SK-N-SH (cell line): ENCODE data around the gene ABCG4. TPM values are rescaled to one million over a fixed set of nuclear protein-coding genes. Genes with fewer than 3 reads are reported as not detected.
A peak's percentile ranks its signal among the peaks of the same experiment; 100 is the strongest.

Experiments used
- CTCF ChIA-PET: fragments of 300-600, 350-600 bp; formaldehyde crosslinking; extraction: SDS; loops from one replicate; lab custom pipeline; 2021; lab: Yijun Ruan, JAX
- POLR2A ChIA-PET: fragments of 350-600 bp; sonication (Branson Sonifier 250); formaldehyde crosslinking; extraction: SDS; loops from one replicate; lab custom pipeline; 2020; ENCODE audit warnings: antibody characterized with exemption, inconsistent platforms; lab: Yijun Ruan, JAX
- DNase-seq: peaks from one replicate; pipeline ENCODE4 v3.0.0; 2012
- H2AFZ ChIP-seq: fragments of 200-600 bp; sonication (generic); 2 replicates; pipeline ENCODE4 v1.8.1; 2016; ENCODE audit warnings: antibody characterized with exemption, mild to moderate bottlenecking, low read depth
- H3F3A ChIP-seq: fragments of 200-600 bp; sonication (generic); replicated peaks from 2 replicates; pipeline ENCODE3; 2016; ENCODE audit warnings: antibody characterized with exemption, mild to moderate bottlenecking; ENCODE audit not compliant: insufficient read depth
- H3K27ac ChIP-seq, 2 experiments: fragments of 200-500 bp in 1 of 2; fragments of 200-600 bp in 1 of 2; sonication (Bioruptor generic) in 1 of 2; sonication (generic), shearing (Covaris generic) in 1 of 2; 2 replicates each; pipeline versions ENCODE4 v1.5.1 to v1.6.1; 2014 to 2016; ENCODE audit warnings: low read depth in 2 of 2, inconsistent platforms in 1 of 2, low read length in 1 of 2, mild to moderate bottlenecking in 1 of 2, mixed read lengths in 1 of 2
- H3K27me3 ChIP-seq: fragments of 200-600 bp; sonication (generic), shearing (Covaris generic); 2 replicates; pipeline ENCODE4 v1.6.1; 2016; ENCODE audit warnings: mixed run types; ENCODE audit not compliant: insufficient read depth
- H3K36me3 ChIP-seq, 2 experiments: fragments of 200-500 bp in 1 of 2; fragments of 200-600 bp in 1 of 2; sonication (Bioruptor generic) in 1 of 2; sonication (generic) in 1 of 2; replicated peaks in 1 of 2; 2 replicates each; pipeline versions ENCODE3 to v1.5.1; 2014 to 2016; ENCODE audit warnings: low read length in 1 of 2, mild to moderate bottlenecking in 1 of 2; ENCODE audit not compliant: insufficient read depth in 2 of 2, control insufficient read depth in 1 of 2
- H3K4me1 ChIP-seq, 2 experiments: fragments of 200-500 bp in 1 of 2; fragments of 200-600 bp in 1 of 2; sonication (Bioruptor generic) in 1 of 2; sonication (generic), shearing (Covaris generic) in 1 of 2; 2 replicates each; pipeline versions ENCODE4 v1.5.1 to v1.6.1; 2014 to 2016; ENCODE audit warnings: low read depth in 1 of 2, low read length in 1 of 2, mixed run types in 1 of 2; ENCODE audit not compliant: insufficient read depth in 2 of 2, control insufficient read depth in 1 of 2
- H3K4me2 ChIP-seq: fragments of 200-600 bp; sonication (generic), shearing (Covaris generic); 2 replicates; pipeline ENCODE4 v1.6.1; 2017; ENCODE audit warnings: mixed run types
- H3K4me3 ChIP-seq, 2 experiments: fragments of 200-500 bp in 1 of 2; fragments of 200-600 bp in 1 of 2; sonication (Bioruptor generic) in 1 of 2; sonication (generic), shearing (Covaris generic) in 1 of 2; 2 replicates each; pipeline versions ENCODE4 v1.5.1 to v1.8.1; 2014 to 2016; ENCODE audit warnings: low read depth in 2 of 2, inconsistent platforms in 1 of 2, low read length in 1 of 2, mild to moderate bottlenecking in 1 of 2, mixed read lengths in 1 of 2, moderate library complexity in 1 of 2
- H3K79me2 ChIP-seq: fragments of 200-600 bp; sonication (generic); 2 replicates; pipeline ENCODE4 v1.8.1; 2017; ENCODE audit warnings: mild to moderate bottlenecking; ENCODE audit not compliant: insufficient read depth
- H3K9ac ChIP-seq: fragments of 200-600 bp; sonication (generic); 2 replicates; pipeline ENCODE4 v1.6.1; 2017; ENCODE audit warnings: mixed run types
- H3K9me2 ChIP-seq: fragments of 200-600 bp; sonication (generic); 2 replicates; pipeline ENCODE4 v1.6.1; 2017; ENCODE audit warnings: mixed run types
- H3K9me3 ChIP-seq: fragments of 200-600 bp; sonication (generic); 2 replicates; pipeline ENCODE4 v1.6.1; 2017; ENCODE audit warnings: mixed run types, mild to moderate bottlenecking, moderate library complexity
- H4K20me1 ChIP-seq: fragments of 200-600 bp; sonication (generic); 2 replicates; pipeline ENCODE4 v1.6.1; 2017; ENCODE audit warnings: mild to moderate bottlenecking, mixed run types; ENCODE audit not compliant: insufficient read depth
- ELF1 ChIP-seq: IDR thresholded peaks from 2 replicates; pipeline ENCODE4 v1.4.0; 2012
- GABPA ChIP-seq: IDR thresholded peaks from 2 replicates; pipeline ENCODE4 v1.4.0; 2012; ENCODE audit warnings: low read depth, mild to moderate bottlenecking
- GATA2 ChIP-seq: sonication (generic); formaldehyde crosslinking; IDR thresholded peaks from 2 replicates; pipeline ENCODE4 v1.5.0; 2020; ENCODE audit warnings: mild to moderate bottlenecking, missing genetic modification reagents
- NRF1 ChIP-seq: IDR thresholded peaks from 2 replicates; pipeline ENCODE4 v1.6.1; 2012; ENCODE audit warnings: low read depth, mild to moderate bottlenecking, low read length
- RAD21 ChIP-seq: IDR thresholded peaks from 2 replicates; pipeline ENCODE4 v1.6.1; 2012; ENCODE audit warnings: mild to moderate bottlenecking, low read length
- RFX5 ChIP-seq: IDR thresholded peaks from 2 replicates; pipeline ENCODE4 v1.6.1; 2012; ENCODE audit warnings: mild to moderate bottlenecking, improper control_type of control experiment, low read length
- RXRA ChIP-seq: IDR thresholded peaks from 2 replicates; pipeline ENCODE4 v1.4.0; 2012; ENCODE audit warnings: low read depth, mild to moderate bottlenecking, borderline replicate concordance
- TAF1 ChIP-seq: IDR thresholded peaks from 2 replicates; pipeline ENCODE4 v1.6.1; 2012; ENCODE audit warnings: low read depth, mild to moderate bottlenecking, low read length, moderate library complexity, borderline replicate concordance
- TCF12 ChIP-seq: IDR thresholded peaks from 2 replicates; pipeline ENCODE4 v1.4.0; 2012
- TEAD4 ChIP-seq: IDR thresholded peaks from 2 replicates; pipeline ENCODE4 v1.4.0; 2012; ENCODE audit warnings: mild to moderate bottlenecking, borderline replicate concordance; ENCODE audit not compliant: insufficient read depth
- WGBS: methylation state at CpG from one replicate; pipeline ENCODE4 v1.1.6; 2017; ENCODE audit warnings: low lambda C conversion rate; 5-methylcytosine and 5-hydroxymethylcytosine counted together
- polyA plus RNA-seq, 3 experiments: library from polyadenylated mRNA; depleted of rRNA; stranded (reverse); fragments of >200 nt; gene quantifications; 2 replicates each; pipeline ENCODE4 v1.2.3, GENCODE V29; 2012
- TF ChIP-seq, protein P1 (sequence below): IDR thresholded peaks from 2 replicates; pipeline ENCODE4 v1.4.0; 2012; ENCODE audit warnings: low read depth
- TF ChIP-seq, protein P2 (sequence below): IDR thresholded peaks from 2 replicates; pipeline ENCODE4 v1.6.1; 2012; ENCODE audit warnings: mild to moderate bottlenecking, low read depth, low read length, moderate library complexity
- TF ChIP-seq, protein P3 (sequence below): IDR thresholded peaks from 2 replicates; pipeline ENCODE4; 2012
- TF ChIP-seq, protein P4 (sequence below): fragments of 150-350 bp; IDR thresholded peaks from 2 replicates; pipeline ENCODE4 v1.6.1; 2016; ENCODE audit warnings: mild to moderate bottlenecking, low read depth, low read length
- TF ChIP-seq, protein P5 (sequence below): IDR thresholded peaks from 2 replicates; pipeline ENCODE4 v1.4.0; 2012; ENCODE audit warnings: low read depth, borderline replicate concordance

The ABCG4 gene
- polyA plus RNA-seq, 1 of the 3 experiments (the other 2 are of a cell fraction): 0.72 TPM

- peaks cover 39% of the 10 kb centered on the region for H3K79me2 ChIP-seq
- peaks cover 5 to 24% of the 10 kb centered on the region in 2 experiments for H3K36me3 ChIP-seq
- WGBS: 13% methylated on average over 5 of the region's 5 CpGs
- H3K9ac ChIP-seq: peak overlapping the region; percentile 63
- POLR2A ChIA-PET: interaction anchor here (1.5 kb wide), 2 partner anchors 9 to 14 kb away, joined by 9 to 11 read pairs; partner anchors contain the start of gene C2CD2L
- no peak for TF ChIP-seq RFX5
- TF ChIP-seq, protein P1, sequence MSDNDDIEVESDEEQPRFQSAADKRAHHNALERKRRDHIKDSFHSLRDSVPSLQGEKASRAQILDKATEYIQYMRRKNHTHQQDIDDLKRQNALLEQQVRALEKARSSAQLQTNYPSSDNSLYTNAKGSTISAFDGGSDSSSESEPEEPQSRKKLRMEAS: no peak
- TF ChIP-seq, protein P2, sequence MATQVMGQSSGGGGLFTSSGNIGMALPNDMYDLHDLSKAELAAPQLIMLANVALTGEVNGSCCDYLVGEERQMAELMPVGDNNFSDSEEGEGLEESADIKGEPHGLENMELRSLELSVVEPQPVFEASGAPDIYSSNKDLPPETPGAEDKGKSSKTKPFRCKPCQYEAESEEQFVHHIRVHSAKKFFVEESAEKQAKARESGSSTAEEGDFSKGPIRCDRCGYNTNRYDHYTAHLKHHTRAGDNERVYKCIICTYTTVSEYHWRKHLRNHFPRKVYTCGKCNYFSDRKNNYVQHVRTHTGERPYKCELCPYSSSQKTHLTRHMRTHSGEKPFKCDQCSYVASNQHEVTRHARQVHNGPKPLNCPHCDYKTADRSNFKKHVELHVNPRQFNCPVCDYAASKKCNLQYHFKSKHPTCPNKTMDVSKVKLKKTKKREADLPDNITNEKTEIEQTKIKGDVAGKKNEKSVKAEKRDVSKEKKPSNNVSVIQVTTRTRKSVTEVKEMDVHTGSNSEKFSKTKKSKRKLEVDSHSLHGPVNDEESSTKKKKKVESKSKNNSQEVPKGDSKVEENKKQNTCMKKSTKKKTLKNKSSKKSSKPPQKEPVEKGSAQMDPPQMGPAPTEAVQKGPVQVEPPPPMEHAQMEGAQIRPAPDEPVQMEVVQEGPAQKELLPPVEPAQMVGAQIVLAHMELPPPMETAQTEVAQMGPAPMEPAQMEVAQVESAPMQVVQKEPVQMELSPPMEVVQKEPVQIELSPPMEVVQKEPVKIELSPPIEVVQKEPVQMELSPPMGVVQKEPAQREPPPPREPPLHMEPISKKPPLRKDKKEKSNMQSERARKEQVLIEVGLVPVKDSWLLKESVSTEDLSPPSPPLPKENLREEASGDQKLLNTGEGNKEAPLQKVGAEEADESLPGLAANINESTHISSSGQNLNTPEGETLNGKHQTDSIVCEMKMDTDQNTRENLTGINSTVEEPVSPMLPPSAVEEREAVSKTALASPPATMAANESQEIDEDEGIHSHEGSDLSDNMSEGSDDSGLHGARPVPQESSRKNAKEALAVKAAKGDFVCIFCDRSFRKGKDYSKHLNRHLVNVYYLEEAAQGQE: no peak
- no peak for TF ChIP-seq NRF1
- no peak for TF ChIP-seq RXRA
- no peak for TF ChIP-seq TAF1
- TF ChIP-seq RAD21: no peak
- TF ChIP-seq, protein P3, sequence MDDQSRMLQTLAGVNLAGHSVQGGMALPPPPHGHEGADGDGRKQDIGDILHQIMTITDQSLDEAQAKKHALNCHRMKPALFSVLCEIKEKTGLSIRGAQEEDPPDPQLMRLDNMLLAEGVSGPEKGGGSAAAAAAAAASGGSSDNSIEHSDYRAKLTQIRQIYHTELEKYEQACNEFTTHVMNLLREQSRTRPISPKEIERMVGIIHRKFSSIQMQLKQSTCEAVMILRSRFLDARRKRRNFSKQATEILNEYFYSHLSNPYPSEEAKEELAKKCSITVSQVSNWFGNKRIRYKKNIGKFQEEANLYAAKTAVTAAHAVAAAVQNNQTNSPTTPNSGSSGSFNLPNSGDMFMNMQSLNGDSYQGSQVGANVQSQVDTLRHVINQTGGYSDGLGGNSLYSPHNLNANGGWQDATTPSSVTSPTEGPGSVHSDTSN: 0 out of 2 replicates have a peak, but pooled peaks have one; percentile 3
- 0 out of 2 replicates have a peak, but pooled peaks have one; percentile 10 for TF ChIP-seq TCF12
- TF ChIP-seq, protein P4, sequence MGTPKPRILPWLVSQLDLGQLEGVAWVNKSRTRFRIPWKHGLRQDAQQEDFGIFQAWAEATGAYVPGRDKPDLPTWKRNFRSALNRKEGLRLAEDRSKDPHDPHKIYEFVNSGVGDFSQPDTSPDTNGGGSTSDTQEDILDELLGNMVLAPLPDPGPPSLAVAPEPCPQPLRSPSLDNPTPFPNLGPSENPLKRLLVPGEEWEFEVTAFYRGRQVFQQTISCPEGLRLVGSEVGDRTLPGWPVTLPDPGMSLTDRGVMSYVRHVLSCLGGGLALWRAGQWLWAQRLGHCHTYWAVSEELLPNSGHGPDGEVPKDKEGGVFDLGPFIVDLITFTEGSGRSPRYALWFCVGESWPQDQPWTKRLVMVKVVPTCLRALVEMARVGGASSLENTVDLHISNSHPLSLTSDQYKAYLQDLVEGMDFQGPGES: no peak
- TF ChIP-seq GATA2 (CRISPR knock-in tag): no peak
- no peak for TF ChIP-seq ELF1
- TF ChIP-seq, protein P5, sequence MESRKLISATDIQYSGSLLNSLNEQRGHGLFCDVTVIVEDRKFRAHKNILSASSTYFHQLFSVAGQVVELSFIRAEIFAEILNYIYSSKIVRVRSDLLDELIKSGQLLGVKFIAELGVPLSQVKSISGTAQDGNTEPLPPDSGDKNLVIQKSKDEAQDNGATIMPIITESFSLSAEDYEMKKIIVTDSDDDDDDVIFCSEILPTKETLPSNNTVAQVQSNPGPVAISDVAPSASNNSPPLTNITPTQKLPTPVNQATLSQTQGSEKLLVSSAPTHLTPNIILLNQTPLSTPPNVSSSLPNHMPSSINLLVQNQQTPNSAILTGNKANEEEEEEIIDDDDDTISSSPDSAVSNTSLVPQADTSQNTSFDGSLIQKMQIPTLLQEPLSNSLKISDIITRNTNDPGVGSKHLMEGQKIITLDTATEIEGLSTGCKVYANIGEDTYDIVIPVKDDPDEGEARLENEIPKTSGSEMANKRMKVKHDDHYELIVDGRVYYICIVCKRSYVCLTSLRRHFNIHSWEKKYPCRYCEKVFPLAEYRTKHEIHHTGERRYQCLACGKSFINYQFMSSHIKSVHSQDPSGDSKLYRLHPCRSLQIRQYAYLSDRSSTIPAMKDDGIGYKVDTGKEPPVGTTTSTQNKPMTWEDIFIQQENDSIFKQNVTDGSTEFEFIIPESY: no peak
- no peak for TF ChIP-seq TEAD4
- TF ChIP-seq GABPA: no peak
- H3K4me2 ChIP-seq: peak overlapping the region; percentile 81
- no peaks in the 10 kb centered on the region for H3K9me2 ChIP-seq
- H4K20me1 ChIP-seq: no peaks in the 10 kb centered on the region
- CTCF ChIA-PET: interaction anchor here (0.9 to 1.3 kb wide), 4 partner anchors 14 to 431 kb away, joined by 3 to 6 read pairs (median 4); no protein-coding TSS in a partner anchor
- DNase-seq: peak; percentile 65
- H3F3A ChIP-seq: peaks cover 12% of the 10 kb centered on the region
- no peaks in the 10 kb centered on the region for H3K9me3 ChIP-seq
- no peaks in the 10 kb centered on the region for H3K27me3 ChIP-seq
- peak overlapping the region; percentile 55 to 92; a peak in 3 of 4 replicates for H3K27ac ChIP-seq
- H3K4me3 ChIP-seq: peak overlapping the region; percentile 48 to 62
- peaks cover 13 to 17% of the 10 kb centered on the region in 2 experiments; a peak in 3 of 4 replicates for H3K4me1 ChIP-seq
- peak overlapping the region; percentile 89 for H2AFZ ChIP-seq
Observed at GRCh38 chr11:119120639-119121007, 28.2 kb upstream of the ABCG4 start.
